RWPE1 (cell line): Measurements from ENCODE around the gene CRYBB1.

Experiments used
- CTCF ChIA-PET: fragments of 350-600 bp; sonication (Branson Sonifier 250); formaldehyde crosslinking; extraction: SDS; loops from one replicate; lab custom pipeline; 2021; lab: Yijun Ruan, JAX
- POLR2A ChIA-PET: fragments of 400-600 bp; formaldehyde crosslinking; extraction: SDS; loops from one replicate; lab custom pipeline; 2020; ENCODE audit warnings: antibody characterized with exemption; ENCODE audit not compliant: low non-redundant PET; lab: Yijun Ruan, JAX
- DNase-seq: peaks from one replicate; pipeline ENCODE4 v3.0.0; 2012; ENCODE audit warnings: low spot score
- H3K27ac ChIP-seq: fragments of 450-650 bp; 2 replicates; pipeline ENCODE4 v1.5.1; 2017
- CTCF ChIP-seq: fragments of 450-650 bp; conservative IDR thresholded peaks from 2 replicates; pipeline ENCODE4 v1.5.1; 2017; ENCODE audit warnings: low read depth, mild to moderate bottlenecking

CRYBB1 gene

GRCh38 chr22:26566994-26567393 is 50.8 kb downstream of the CRYBB1 start:
- CTCF ChIA-PET = no interaction called here
- DNase-seq = no peak
- H3K27ac ChIP-seq = peak overlapping the region; percentile 45
- POLR2A ChIA-PET = no interaction called here
- no peak for TF ChIP-seq CTCF

- no peak for TF ChIP-seq CTCF
- POLR2A ChIA-PET = no interaction called here
- CTCF ChIA-PET = no interaction called here
- peak overlapping the region; percentile 37; the same call in 1 of the 2 replicates for H3K27ac ChIP-seq
- DNase-seq = no peak
Observed at GRCh38 chr22:26565889-26566288, 51.9 kb downstream of the CRYBB1 start.

GRCh38 chr22:26565181-26565580 is 52.6 kb downstream of the CRYBB1 start:
- POLR2A ChIA-PET = no interaction called here
- peak overlapping the region; percentile 78 for H3K27ac ChIP-seq
- CTCF ChIA-PET = no interaction called here
- peak; percentile 14 for DNase-seq
- no peak for TF ChIP-seq CTCF

- CTCF ChIA-PET = no interaction called here
- no peak for TF ChIP-seq CTCF
- POLR2A ChIA-PET = no interaction called here
- DNase-seq = no peak
- peak overlapping the region; percentile 78 for H3K27ac ChIP-seq
Observed at GRCh38 chr22:26564672-26565071, 53.2 kb downstream of the CRYBB1 start.

- H3K27ac ChIP-seq = peak overlapping the region; percentile 78
- peak; percentile 34 for DNase-seq
- POLR2A ChIA-PET = no interaction called here
- no peak for TF ChIP-seq CTCF
- CTCF ChIA-PET = no interaction called here
Observed at GRCh38 chr22:26564181-26564580, 53.6 kb downstream of the CRYBB1 start.

- ChIA-PET CTCF (interaction anchor here (0.5 kb wide), 1 partner anchor 1684 kb away, joined by 3 read pairs; no protein-coding TSS in a partner anchor), POLR2A (no interaction called here)
- no peak for TF ChIP-seq CTCF
- peak overlapping the region; percentile 78 for H3K27ac ChIP-seq
- no peak for DNase-seq
Observed at GRCh38 chr22:26563022-26563421, 54.8 kb downstream of the CRYBB1 start.
